ENCODE data around the gene MATN3. TPM values are rescaled to one million over a fixed set of nuclear protein-coding genes. Genes with fewer than 3 reads are reported as not detected.

MATN3 gene
- total RNA-seq, 1 experiment from 2014 or later = 13.5 TPM

DNA sequence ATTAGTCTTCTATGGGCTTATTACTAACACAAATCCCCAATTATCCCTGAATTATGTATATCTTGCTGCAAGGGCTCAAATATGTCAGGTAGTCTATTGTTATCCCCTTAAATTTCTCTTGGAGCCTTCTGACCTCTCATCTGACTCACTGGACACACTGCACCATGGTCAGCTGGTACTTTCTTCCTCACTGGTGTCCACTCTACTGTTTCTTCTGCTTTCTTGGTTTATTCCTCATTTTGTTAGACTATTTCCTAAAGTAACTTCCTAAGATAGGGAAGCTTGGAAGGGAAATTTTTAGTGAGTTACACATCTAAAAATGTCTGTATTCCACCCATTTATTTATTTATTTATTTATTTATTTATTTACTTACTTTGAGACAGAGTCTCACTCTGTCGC lies 49.1 kb downstream of the MATN3 start:
- H2AK5ac ChIP-seq (ENCODE audit: insufficient read length, low read length) = no peak overlapping the region
- no peaks in the 10 kb centered on the region for H3K4me1 ChIP-seq (ENCODE audit: insufficient read depth, low read length)
- no peak overlapping the region for H2BK12ac ChIP-seq (ENCODE audit: insufficient read length, low read depth, low read length)
- H4K5ac ChIP-seq (ENCODE audit: insufficient read length, low read depth, low read length) = no peak overlapping the region
- H3K79me1 ChIP-seq (ENCODE audit: insufficient read depth, low read depth, low read length, poor library complexity, severe bottlenecking) = no peaks in the 10 kb centered on the region
- no peak overlapping the region for H3K27ac Mint-ChIP-seq
- peaks cover 5 to 20% (median 17%) of the 10 kb centered on the region in 3 experiments; a peak in 5 of 7 replicates for H3K36me3 Mint-ChIP-seq (ENCODE audit: insufficient read depth in 1 of 3, low read depth in 3 of 3)
- H3K4me3 Mint-ChIP-seq = no peak overlapping the region
- H3K4me1 Mint-ChIP-seq = no peaks in the 10 kb centered on the region
- no peak overlapping the region for H3K9ac ChIP-seq (ENCODE audit: extremely low read depth, insufficient read length, low read length)
- H2AFZ ChIP-seq (ENCODE audit: low read length) = no peak overlapping the region
- WGBS (ENCODE audit: extremely low coverage, insufficient read length, low lambda C conversion rate) = no CpG with 5 or more reads among the region's 1 CpG
- no peaks in the 10 kb centered on the region for H3K27me3 ChIP-seq (ENCODE audit: insufficient read depth, low read length)
- no peak overlapping the region for H3T11ph ChIP-seq (ENCODE audit: low read length)
- H3K27ac ChIP-seq (ENCODE audit: insufficient read length, low read depth, low read length) = no peak overlapping the region
- TF ChIP-seq, protein P1, sequence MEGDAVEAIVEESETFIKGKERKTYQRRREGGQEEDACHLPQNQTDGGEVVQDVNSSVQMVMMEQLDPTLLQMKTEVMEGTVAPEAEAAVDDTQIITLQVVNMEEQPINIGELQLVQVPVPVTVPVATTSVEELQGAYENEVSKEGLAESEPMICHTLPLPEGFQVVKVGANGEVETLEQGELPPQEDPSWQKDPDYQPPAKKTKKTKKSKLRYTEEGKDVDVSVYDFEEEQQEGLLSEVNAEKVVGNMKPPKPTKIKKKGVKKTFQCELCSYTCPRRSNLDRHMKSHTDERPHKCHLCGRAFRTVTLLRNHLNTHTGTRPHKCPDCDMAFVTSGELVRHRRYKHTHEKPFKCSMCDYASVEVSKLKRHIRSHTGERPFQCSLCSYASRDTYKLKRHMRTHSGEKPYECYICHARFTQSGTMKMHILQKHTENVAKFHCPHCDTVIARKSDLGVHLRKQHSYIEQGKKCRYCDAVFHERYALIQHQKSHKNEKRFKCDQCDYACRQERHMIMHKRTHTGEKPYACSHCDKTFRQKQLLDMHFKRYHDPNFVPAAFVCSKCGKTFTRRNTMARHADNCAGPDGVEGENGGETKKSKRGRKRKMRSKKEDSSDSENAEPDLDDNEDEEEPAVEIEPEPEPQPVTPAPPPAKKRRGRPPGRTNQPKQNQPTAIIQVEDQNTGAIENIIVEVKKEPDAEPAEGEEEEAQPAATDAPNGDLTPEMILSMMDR (conservative IDR thresholded peaks at IDR 0.05) = no peak
- H3K18ac ChIP-seq (ENCODE audit: insufficient read length, low read depth, low read length) = no peak overlapping the region
- no peaks in the 10 kb centered on the region for H3K9me3 Mint-ChIP-seq
- H3K9me3 ChIP-seq (ENCODE audit: control insufficient read depth, low read depth, low read length) = no peaks in the 10 kb centered on the region
- H2BK120ac ChIP-seq (ENCODE audit: low read depth, low read length, poor library complexity, severe bottlenecking) = no peak overlapping the region
- no peak overlapping the region for H2BK5ac ChIP-seq (ENCODE audit: insufficient read length, low read length)
- no peaks in the 10 kb centered on the region for H3K23me2 ChIP-seq (ENCODE audit: insufficient read length, low read depth, low read length, poor library complexity, severe bottlenecking)
- H4K20me1 ChIP-seq (ENCODE audit: control insufficient read depth, insufficient read depth, insufficient read length) = no peaks in the 10 kb centered on the region
- H3K56ac ChIP-seq (ENCODE audit: insufficient read length, low read depth, low read length) = no peak overlapping the region
- no peak overlapping the region for H3K23ac ChIP-seq (ENCODE audit: insufficient read length, low read depth, low read length)
- H2BK20ac ChIP-seq (ENCODE audit: low read depth, low read length, poor library complexity, severe bottlenecking) = no peak overlapping the region
- H3K4ac ChIP-seq (ENCODE audit: low read depth, low read length) = no peak overlapping the region
- H2BK15ac ChIP-seq (ENCODE audit: low read depth, low read length) = no peak overlapping the region
- no peak overlapping the region for H4K8ac ChIP-seq (replicated peaks; ENCODE audit: insufficient read length, low read depth, low read length)
- no peak overlapping the region for H4K91ac ChIP-seq (ENCODE audit: insufficient read length, low read depth, low read length)
- no peaks in the 10 kb centered on the region for H3K79me2 ChIP-seq (ENCODE audit: insufficient read depth, low read length)
- no peak overlapping the region for H3K14ac ChIP-seq (ENCODE audit: insufficient read depth, low read length)
- H3K27me3 Mint-ChIP-seq (ENCODE audit: low read depth) = no peaks in the 10 kb centered on the region
- DNase-seq = no peak
- no peak overlapping the region for H3K4me2 ChIP-seq (ENCODE audit: insufficient read depth, insufficient read length, low read length)

Data from H9 (cell line).